Fibroblast of the aortic adventitia (primary cell): ENCODE results near the gene SLC35B4. TPM values are rescaled to one million over a fixed set of nuclear protein-coding genes. Genes with fewer than 3 reads are reported as not detected.

Experiments used
- DNase-seq: peaks from one replicate; pipeline ENCODE4 v3.0.0-alpha.2; 2010; ENCODE audit warnings: low read depth
- H3K4me3 ChIP-seq: 2 replicates; pipeline ENCODE4 v1.5.1; 2011; ENCODE audit warnings: low read depth, mild to moderate bottlenecking, control low read depth, low read length, moderate library complexity
- CTCF ChIP-seq: IDR thresholded peaks from 2 replicates; pipeline ENCODE4 v1.5.1; 2011; ENCODE audit warnings: mild to moderate bottlenecking, low read length, control low read depth, inconsistent platforms; ENCODE audit not compliant: insufficient read depth
- total RNA-seq: library from RNA; depleted of rRNA; stranded (reverse); fragments of >200 nt; gene quantifications from 2 replicates; pipeline ENCODE4 v1.2.3, GENCODE V29; 2012; ENCODE audit warnings: low replicate concordance

SLC35B4 gene
- total RNA-seq, 1 donor: 18.4 TPM

GRCh38 chr7:134320201-134320600, 3.5 kb upstream of the SLC35B4 start:
- no peak for TF ChIP-seq CTCF
- no peak overlapping the region for H3K4me3 ChIP-seq
- no peak for DNase-seq

GRCh38 chr7:134318443-134318842, 1.7 kb upstream of the SLC35B4 start:
- TF ChIP-seq CTCF: no peak
- H3K4me3 ChIP-seq: no peak overlapping the region
- DNase-seq: peak; percentile 6

- DNase-seq: no peak
- H3K4me3 ChIP-seq: peak overlapping the region; percentile 49
- TF ChIP-seq CTCF: no peak
Observed at GRCh38 chr7:134317434-134317833, 704 bp upstream of the SLC35B4 start.

GRCh38 chr7:134315679-134316538, 821 bp downstream of the SLC35B4 start:
- peak overlapping the region; percentile 85 for H3K4me3 ChIP-seq
- peak; percentile 40 for DNase-seq
- TF ChIP-seq CTCF: no peak

GRCh38 chr7:134313543-134313942, 3.2 kb downstream of the SLC35B4 start:
- DNase-seq: no peak
- no peak overlapping the region for H3K4me3 ChIP-seq
- TF ChIP-seq CTCF: no peak

GRCh38 chr7:134312717-134313116, 4.0 kb downstream of the SLC35B4 start:
- TF ChIP-seq CTCF: no peak
- no peak overlapping the region for H3K4me3 ChIP-seq
- DNase-seq: no peak

- H3K4me3 ChIP-seq: no peak overlapping the region
- no peak for TF ChIP-seq CTCF
- no peak for DNase-seq
Observed at GRCh38 chr7:134311807-134312206, 4.9 kb downstream of the SLC35B4 start.
